HG02623 (cell line): ENCODE data around the gene OR4S2.

Experiments
- ATAC-seq: cut with Tn5 transposase; IDR thresholded peaks from one replicate; pipeline ENCODE4 v1.9.1; 2021; ENCODE audit warnings: moderate library complexity; ENCODE audit not compliant: unreplicated experiment

Gene OR4S2, protein sequence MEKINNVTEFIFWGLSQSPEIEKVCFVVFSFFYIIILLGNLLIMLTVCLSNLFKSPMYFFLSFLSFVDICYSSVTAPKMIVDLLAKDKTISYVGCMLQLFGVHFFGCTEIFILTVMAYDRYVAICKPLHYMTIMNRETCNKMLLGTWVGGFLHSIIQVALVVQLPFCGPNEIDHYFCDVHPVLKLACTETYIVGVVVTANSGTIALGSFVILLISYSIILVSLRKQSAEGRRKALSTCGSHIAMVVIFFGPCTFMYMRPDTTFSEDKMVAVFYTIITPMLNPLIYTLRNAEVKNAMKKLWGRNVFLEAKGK

GRCh38 chr11:55648027-55648426, at the start of gene OR4S2:
OR4S2 (plus strand) TSS chr11:55648327; CDS start chr11:55650904, 2,577 bp downstream.
- ATAC-seq, result no peak

GRCh38 chr11:55607545-55607944, 40.6 kb upstream of the OR4S2 start, which contains the start of gene OR4C11:
OR4C11 (minus strand) TSS chr11:55607645; CDS start chr11:55604373, 3,272 bp downstream.
- ATAC-seq, result no peak

DNA sequence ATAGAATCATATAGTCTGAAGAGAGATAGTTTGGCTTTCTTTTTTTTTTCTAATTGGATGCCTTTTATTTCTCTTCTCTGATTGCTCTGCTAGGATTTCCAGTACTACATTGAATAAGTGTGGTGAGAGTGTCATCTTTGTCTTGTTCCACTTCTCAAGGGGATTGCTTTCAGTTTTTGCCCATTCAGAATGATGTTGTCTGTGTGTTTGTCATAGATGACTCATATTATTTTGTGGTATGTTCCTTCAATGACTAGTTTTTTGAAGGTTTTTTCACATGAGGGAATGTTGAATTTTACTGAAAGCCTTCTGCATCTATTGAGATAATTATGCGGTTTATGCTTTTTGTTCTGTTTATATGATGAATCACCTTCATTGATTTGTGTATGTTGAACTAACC, 23.6 kb upstream of the OR4S2 start:
- ATAC-seq, result no peak

DNA sequence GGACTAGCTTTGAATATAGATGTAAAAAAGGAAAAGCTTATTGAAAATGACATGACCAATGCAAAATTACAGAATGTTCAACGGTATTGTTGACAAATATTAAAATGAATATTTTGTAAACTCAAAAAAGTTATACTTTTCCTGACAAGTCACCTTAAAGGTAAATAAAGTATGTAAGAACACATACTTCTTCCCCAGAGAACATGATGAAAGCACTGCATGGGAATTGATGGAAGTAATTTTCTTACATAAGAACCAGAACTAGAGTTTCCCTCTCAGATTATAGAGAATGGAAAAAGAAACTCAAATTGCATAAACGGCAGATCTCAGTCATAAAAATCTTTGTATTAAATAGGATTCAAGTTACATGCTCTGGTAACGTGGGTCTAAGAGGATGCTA, 13.3 kb upstream of the OR4S2 start, which contains the start of gene OR4P4:
Gene OR4P4, plus strand, starts transcription at position 301 of the 400 bp plus-strand sequence.
- no peak for ATAC-seq

GRCh38 chr11:55652560-55652959, 4.4 kb downstream of the OR4S2 start:
- ATAC-seq, result no peak

GRCh38 chr11:55655096-55655495, 7.0 kb downstream of the OR4S2 start:
- ATAC-seq, result no peak

GRCh38 chr11:55658031-55658573, 10.0 kb downstream of the OR4S2 start:
- ATAC-seq, result peak; percentile 97

DNA sequence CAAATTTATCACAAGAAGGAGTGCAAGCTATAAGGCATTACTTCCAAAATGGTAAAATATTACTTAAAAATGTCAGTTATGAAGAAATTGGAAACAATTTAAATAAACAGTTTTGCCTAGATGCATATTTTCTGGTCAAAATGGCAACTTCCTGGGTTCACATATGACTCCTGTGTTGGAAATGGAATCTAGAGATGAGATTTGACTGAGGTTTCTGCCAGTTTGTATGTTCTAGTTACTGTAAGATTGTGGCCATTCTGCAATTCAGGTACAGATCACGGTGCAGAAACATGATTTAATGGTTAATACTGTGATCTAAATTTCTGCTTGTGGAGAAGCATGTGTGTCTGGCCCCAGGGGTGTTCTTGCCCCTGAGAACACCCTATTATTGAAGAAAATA, 10.5 kb downstream of the OR4S2 start:
- ATAC-seq, result peak; percentile 25

DNA sequence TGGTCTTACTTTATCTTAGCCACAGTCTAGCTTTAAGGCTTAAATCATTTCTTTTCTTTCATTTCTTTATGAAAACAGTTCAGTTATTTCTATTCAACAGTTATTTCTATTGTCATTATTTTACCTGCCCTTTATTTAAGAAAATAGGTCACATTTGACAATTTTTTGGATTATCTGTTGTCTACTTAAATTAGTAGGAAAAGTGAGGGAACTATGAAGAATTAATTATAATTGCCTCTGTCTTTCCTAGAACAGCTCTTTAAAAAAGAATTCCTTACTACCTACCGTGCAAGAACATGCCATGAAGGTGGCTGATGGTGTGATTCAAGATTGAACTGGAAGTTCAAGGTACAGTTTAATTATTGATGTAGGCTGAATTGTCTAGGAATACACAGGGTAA, 13.8 kb downstream of the OR4S2 start, which contains the start of gene OR4C6:
Gene OR4C6, plus strand, starts transcription at position 301 of the 400 bp plus-strand sequence. CDS start 2,966 bp downstream, outside the sequence.
- ATAC-seq, result no peak

DNA sequence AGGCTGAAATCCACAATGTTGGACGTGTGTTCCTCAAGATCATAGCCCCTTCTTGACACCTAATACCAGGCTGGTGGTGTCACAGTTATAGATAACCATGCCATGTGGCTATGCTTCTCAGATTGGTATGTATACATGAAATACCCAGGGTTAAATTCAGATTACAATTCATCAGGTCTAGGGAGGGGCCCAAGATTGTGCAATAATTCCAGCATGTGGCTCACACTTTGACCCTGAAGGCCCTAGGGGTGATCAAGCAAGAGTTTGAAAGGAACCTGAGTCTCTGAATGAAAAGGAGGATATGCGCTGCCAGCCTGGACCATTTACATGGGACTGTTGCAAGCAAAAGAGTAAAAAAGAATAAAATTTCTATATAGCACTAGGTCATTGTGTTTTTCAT, 21.2 kb downstream of the OR4S2 start:
- no peak for ATAC-seq

GRCh38 chr11:55673860-55674259, 25.7 kb downstream of the OR4S2 start:
- no peak for ATAC-seq

DNA sequence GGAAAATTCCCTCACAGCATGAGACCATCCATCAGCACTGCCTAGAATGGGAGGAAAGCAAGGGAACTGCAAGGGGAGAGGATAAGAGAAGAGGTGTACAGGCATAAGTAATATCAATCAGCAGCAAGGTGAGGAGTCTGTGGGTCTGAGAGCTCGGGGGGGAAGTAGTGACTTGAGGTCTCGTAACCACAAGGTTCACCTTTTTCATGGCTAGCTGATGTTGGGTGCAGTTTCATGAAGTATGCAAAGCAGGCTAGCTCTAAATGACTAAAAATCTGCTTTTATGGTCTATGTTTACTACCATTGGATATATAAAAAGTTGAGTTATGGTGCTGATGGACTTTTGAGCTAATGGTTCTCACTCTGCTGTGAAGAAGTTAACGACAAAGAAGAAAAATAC, 49.7 kb downstream of the OR4S2 start:
- ATAC-seq, result peak; percentile 90

GRCh38 chr11:55701429-55701828, 53.3 kb downstream of the OR4S2 start:
- no peak for ATAC-seq
